H1 (cell line): ENCODE results near the gene MASTL. TPM values are rescaled to one million over a fixed set of nuclear protein-coding genes. Genes with fewer than 3 reads are reported as not detected.

Experiments
- CTCF ChIA-PET: fragments of 300-600 bp; sonication (Branson Sonifier 250); formaldehyde crosslinking; loops from one replicate; lab custom pipeline; 2021; ENCODE audit not compliant: partially characterized antibody; lab: Charles Lee
- POLR2A ChIA-PET: fragments of 300-600 bp; sonication (Branson Sonifier 250); formaldehyde crosslinking; loops from one replicate; lab custom pipeline; 2021; ENCODE audit warnings: inconsistent platforms; ENCODE audit not compliant: partially characterized antibody; lab: Charles Lee
- DNase-seq, 2 experiments: peaks; one replicate each; pipeline versions ENCODE4 v3.0.0 to v3.0.0-alpha.2; 2010 to 2022; ENCODE audit warnings: low spot score in 2 of 2, low read depth in 1 of 2, mixed read lengths in 1 of 2
- FAIRE-seq: peaks from 2 replicates; lab custom pipeline; 2011; peaks lifted over from hg19 to GRCh38; lab: Jason Lieb, UNC
- H2AFZ ChIP-seq: 2 replicates; pipeline ENCODE4 v1.8.1; 2012; ENCODE audit warnings: low read length, inconsistent platforms
- H2AK5ac ChIP-seq: 2 replicates; pipeline ENCODE4 v1.6.1; 2013; ENCODE audit warnings: low read depth, low read length
- H2BK120ac ChIP-seq: replicated peaks from 2 replicates; pipeline ENCODE3; 2013; ENCODE audit warnings: low read depth, low read length, inconsistent platforms
- H2BK12ac ChIP-seq: 2 replicates; pipeline ENCODE4 v1.6.1; 2013; ENCODE audit warnings: low read depth, low read length
- H2BK15ac ChIP-seq: 2 replicates; pipeline ENCODE4 v1.6.1; 2013; ENCODE audit warnings: low read length
- H2BK20ac ChIP-seq: 2 replicates; pipeline ENCODE4 v1.6.1; 2013; ENCODE audit warnings: low read length
- H2BK5ac ChIP-seq: 2 replicates; pipeline ENCODE4 v1.6.1; 2013; ENCODE audit warnings: low read depth, low read length
- H3K14ac ChIP-seq: 2 replicates; pipeline ENCODE4 v1.6.1; 2013; ENCODE audit warnings: inconsistent platforms; ENCODE audit not compliant: insufficient read length
- H3K18ac ChIP-seq: 2 replicates; pipeline ENCODE4 v1.6.1; 2013; ENCODE audit warnings: low read length; ENCODE audit errors: extremely low read depth
- H3K23ac ChIP-seq: 2 replicates; pipeline ENCODE4 v1.6.1; 2013; ENCODE audit warnings: inconsistent platforms; ENCODE audit not compliant: insufficient read length
- H3K23me2 ChIP-seq: 2 replicates; pipeline ENCODE4 v1.6.1; 2013; ENCODE audit warnings: low read depth, low read length
- H3K27ac ChIP-seq: 2 replicates; pipeline ENCODE4 v1.6.1; 2011; ENCODE audit warnings: low read depth, low read length, inconsistent platforms
- H3K27me3 ChIP-seq, 4 experiments: replicated peaks in 1 of 4; 1 replicate in 1 of 4; 2 replicates in 3 of 4; pipeline versions ENCODE4 v1.6.1 to v1.8.1; 2011 to 2013; ENCODE audit warnings: low read length in 3 of 4, mild to moderate bottlenecking in 3 of 4, inconsistent platforms in 2 of 4, mixed read lengths in 2 of 4, moderate library complexity in 1 of 4; ENCODE audit not compliant: control insufficient read depth in 3 of 4, insufficient read depth in 3 of 4; ENCODE audit errors: extremely low read depth in 1 of 4
- H3K36me3 ChIP-seq, 4 experiments: 2 replicates each; pipeline versions ENCODE4 v1.6.1 to v1.8.1; 2011 to 2013; ENCODE audit warnings: mild to moderate bottlenecking in 4 of 4, low read length in 3 of 4, moderate library complexity in 2 of 4, control low read depth in 1 of 4, inconsistent platforms in 1 of 4; ENCODE audit not compliant: insufficient read depth in 4 of 4, control insufficient read depth in 2 of 4
- H3K4ac ChIP-seq: replicated peaks from 2 replicates; pipeline ENCODE3; 2013; ENCODE audit warnings: low read length, low read depth, mixed read lengths, inconsistent platforms; ENCODE audit not compliant: insufficient read length
- H3K4me1 ChIP-seq, 4 experiments: replicated peaks in 1 of 4; 1 replicate in 1 of 4; 2 replicates in 3 of 4; pipeline versions ENCODE4 v1.6.1 to v1.8.1; 2011 to 2013; ENCODE audit warnings: low read length in 3 of 4, inconsistent platforms in 2 of 4, mixed read lengths in 1 of 4; ENCODE audit not compliant: insufficient read depth in 4 of 4, control insufficient read depth in 3 of 4
- H3K4me2 ChIP-seq, 2 experiments: 2 replicates each; pipeline versions ENCODE4 v1.6.1 to v1.8.1; 2011 to 2013; ENCODE audit warnings: low read depth in 2 of 2, low read length in 2 of 2, control low read depth in 1 of 2, inconsistent platforms in 1 of 2, mild to moderate bottlenecking in 1 of 2; ENCODE audit not compliant: insufficient read depth in 1 of 2
- H3K4me3 ChIP-seq, 4 experiments: fragments of 200-600, 300-600 bp in 1 of 4; sonication (generic), shearing (Covaris generic), sonication (Bioruptor Twin) in 1 of 4; 2 replicates each; pipeline versions ENCODE4 v1.5.1 to v1.8.1; 2011 to 2016; ENCODE audit warnings: low read length in 4 of 4, low read depth in 3 of 4, control low read depth in 2 of 4, inconsistent platforms in 2 of 4, mild to moderate bottlenecking in 2 of 4, mixed read lengths in 1 of 4, moderate library complexity in 1 of 4; ENCODE audit not compliant: insufficient read depth in 2 of 4; ENCODE audit errors: extremely low read depth in 1 of 4
- H3K56ac ChIP-seq: replicated peaks from 2 replicates; pipeline ENCODE3; 2013; ENCODE audit warnings: low read depth, mild to moderate bottlenecking, mixed read lengths, low read length, inconsistent platforms; ENCODE audit not compliant: insufficient read length
- H3K79me1 ChIP-seq: 2 replicates; pipeline ENCODE4 v1.6.1; 2013; ENCODE audit warnings: low read depth, low read length, control low read depth
- H3K79me2 ChIP-seq, 2 experiments: 2 replicates each; pipeline versions ENCODE4 v1.6.1 to v1.8.1; 2012 to 2013; ENCODE audit warnings: low read length in 2 of 2, mild to moderate bottlenecking in 2 of 2, inconsistent platforms in 1 of 2; ENCODE audit not compliant: insufficient read depth in 2 of 2, control insufficient read depth in 1 of 2
- H3K9ac ChIP-seq, 4 experiments: replicated peaks in 1 of 4; 1 replicate in 1 of 4; 2 replicates in 3 of 4; pipeline versions ENCODE4 v1.6.1 to v1.8.1; 2011 to 2013; ENCODE audit warnings: low read depth in 3 of 4, low read length in 3 of 4, control low read depth in 2 of 4, mild to moderate bottlenecking in 2 of 4, moderate library complexity in 2 of 4, inconsistent platforms in 1 of 4; ENCODE audit errors: extremely low read depth in 1 of 4
- H3K9me3 ChIP-seq, 2 experiments: 2 replicates each; pipeline versions ENCODE4 v1.6.1 to v1.8.1; 2012 to 2013; ENCODE audit warnings: mild to moderate bottlenecking in 2 of 2, moderate library complexity in 2 of 2, control low read depth in 1 of 2, inconsistent platforms in 1 of 2, low read depth in 1 of 2, low read length in 1 of 2, mixed read lengths in 1 of 2; ENCODE audit not compliant: insufficient read depth in 2 of 2
- H4K20me1 ChIP-seq, 2 experiments: replicated peaks in 1 of 2; 2 replicates each; pipeline versions ENCODE3 to v1.8.1; 2011 to 2013; ENCODE audit warnings: inconsistent platforms in 2 of 2, low read length in 2 of 2, mild to moderate bottlenecking in 1 of 2; ENCODE audit not compliant: insufficient read depth in 2 of 2, control insufficient read depth in 1 of 2
- H4K5ac ChIP-seq: 2 replicates; pipeline ENCODE4 v1.6.1; 2013; ENCODE audit warnings: low read length, low read depth, mixed read lengths, inconsistent platforms; ENCODE audit not compliant: insufficient read length
- H4K8ac ChIP-seq: 2 replicates; pipeline ENCODE4 v1.8.0; 2013; ENCODE audit warnings: mild to moderate bottlenecking, moderate library complexity, low read length, inconsistent platforms; ENCODE audit not compliant: insufficient read depth; ENCODE audit errors: extremely low read depth
- H4K91ac ChIP-seq: replicated peaks from 2 replicates; pipeline ENCODE3; 2013; ENCODE audit warnings: low read length, mixed read lengths, inconsistent platforms; ENCODE audit not compliant: insufficient read length
- CHD2 ChIP-seq: IDR thresholded peaks from 2 replicates; pipeline ENCODE4 v1.6.1; 2012; ENCODE audit warnings: low read length, improper control_type of control experiment
- CREB1 ChIP-seq: IDR thresholded peaks from 2 replicates; pipeline ENCODE4 v1.6.1; 2012; ENCODE audit warnings: inconsistent platforms
- CTBP2 ChIP-seq: IDR thresholded peaks from 2 replicates; pipeline ENCODE4 v1.7.0; 2011; ENCODE audit warnings: borderline replicate concordance, mild to moderate bottlenecking, moderate library complexity, mixed read lengths, low read length; ENCODE audit not compliant: insufficient read depth, insufficient read length
- EP300 ChIP-seq, 2 experiments: IDR thresholded peaks; 1 replicate in 1 of 2; 2 replicates in 1 of 2; pipeline ENCODE4 v1.6.1; 2011 to 2012; ENCODE audit warnings: low read depth in 2 of 2, low read length in 2 of 2, mild to moderate bottlenecking in 2 of 2, borderline replicate concordance in 1 of 2, inconsistent platforms in 1 of 2, moderate library complexity in 1 of 2
- FOSL1 ChIP-seq: IDR thresholded peaks from 2 replicates; pipeline ENCODE4 v1.6.1; 2011; ENCODE audit warnings: mild to moderate bottlenecking, low read depth, low read length, moderate library complexity; ENCODE audit not compliant: insufficient read depth
- NRF1 ChIP-seq: IDR thresholded peaks from 2 replicates; pipeline ENCODE4 v1.6.1; 2011; ENCODE audit warnings: mild to moderate bottlenecking, low read depth, low read length, improper control_type of control experiment
- RNF2 ChIP-seq: fragments of 200-900, 300-1000 bp; sonication (generic); IDR thresholded peaks from 2 replicates; pipeline ENCODE4 v1.7.1; 2016; ENCODE audit warnings: borderline replicate concordance, low read depth, mild to moderate bottlenecking, antibody characterized with exemption, low read length; ENCODE audit not compliant: poor library complexity, severe bottlenecking; ENCODE audit errors: missing control alignments
- SAP30 ChIP-seq: fragments of 300-600 bp; sonication (generic); IDR thresholded peaks from 2 replicates; pipeline ENCODE4 v1.7.1; 2012; ENCODE audit warnings: low read length, moderate library complexity, mild to moderate bottlenecking, inconsistent platforms; ENCODE audit not compliant: insufficient read depth, insufficient replicate concordance
- SP1 ChIP-seq: IDR thresholded peaks from 2 replicates; pipeline ENCODE4 v1.6.1; 2011; ENCODE audit warnings: low read depth, low read length
- SUZ12 ChIP-seq: fragments of 200-600 bp; sonication (generic); IDR thresholded peaks from 2 replicates; pipeline ENCODE4 v1.6.1; 2012; ENCODE audit warnings: mild to moderate bottlenecking, inconsistent platforms, low read length, moderate library complexity, mixed read lengths
- TAF1 ChIP-seq: IDR thresholded peaks from 2 replicates; pipeline ENCODE4 v1.6.1; 2011; ENCODE audit warnings: mild to moderate bottlenecking, low read depth, low read length
- TAF7 ChIP-seq: optimal IDR thresholded peaks from 2 replicates; pipeline ENCODE3; 2011; ENCODE audit warnings: low read depth, mild to moderate bottlenecking, inconsistent platforms, low read length, moderate library complexity, borderline replicate concordance
- TCF12 ChIP-seq: IDR thresholded peaks from 2 replicates; pipeline ENCODE4 v1.6.1; 2011; ENCODE audit warnings: low read depth, mild to moderate bottlenecking, low read length
- WGBS, 2 experiments: shearing (Covaris generic) in 1 of 2; methylation state at CpG; one replicate each; pipeline versions ENCODE4 v1.1.6 to v1.1.7; 2013 to 2015; ENCODE audit warnings: low lambda C conversion rate in 2 of 2, mixed read lengths in 2 of 2, inconsistent platforms in 1 of 2, low coverage in 1 of 2, missing lambda C conversion rate in 1 of 2; ENCODE audit not compliant: insufficient replicate concordance in 2 of 2, insufficient coverage in 1 of 2, insufficient read length in 1 of 2; ENCODE audit errors: extremely low coverage in 1 of 2, missing lambda C conversion rate in 1 of 2; 5-methylcytosine and 5-hydroxymethylcytosine counted together
- polyA plus RNA-seq, 7 experiments: library from polyadenylated mRNA; depleted of rRNA in 3 of 7; stranded (reverse) in 5 of 7; unstranded in 2 of 7; fragments of >200 nt in 5 of 7; fragments of 200-250 nt in 2 of 7; gene quantifications; 1 replicate in 5 of 7; 2 replicates in 1 of 7; 4 replicates in 1 of 7; pipeline versions ENCODE4 v1.2.1 to v1.2.3, GENCODE V29; 2011 to 2013; ENCODE audit warnings: missing spikeins in 2 of 7, mixed read lengths in 2 of 7
- total RNA-seq: library from RNA; stranded (reverse); fragmentation: NEBNext Ultra II Directional; extraction: Animal tissue kit (Norgen Biotek cat#: 25700); gene quantifications from 2 replicates; pipeline ENCODE4 v1.2.1, GENCODE V29; 2021

The MASTL gene
- total and polyA plus RNA-seq, 2 of the 8 experiments (the other 6 are each of a cell fraction or from before 2014, with no cell fraction given) = 14.9 to 42.5 TPM

DNA sequence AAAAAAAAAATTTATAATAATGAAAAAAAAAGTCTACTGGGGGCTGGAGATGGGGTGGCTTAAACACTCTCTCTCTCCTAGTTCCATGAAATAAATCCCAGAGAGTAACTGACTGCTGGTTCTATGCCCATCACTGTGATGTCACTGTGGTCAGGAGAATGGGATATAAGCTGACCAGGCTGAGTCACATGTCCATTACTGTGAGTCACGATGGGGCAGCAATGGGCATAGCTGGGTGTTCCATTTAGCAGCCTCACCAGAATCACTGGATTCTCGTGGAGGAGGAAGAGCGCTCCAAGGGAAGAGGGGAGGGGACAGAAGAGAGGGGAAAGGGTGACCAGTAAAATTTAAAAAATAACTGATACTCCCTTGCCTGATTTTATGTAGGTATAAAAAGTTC lies 37.1 kb downstream of the MASTL start:
- Histone ChIP-seq H2BK20ac (no peak overlapping the region), H3K4me2 (no peak overlapping the region), H3K9ac (no peak overlapping the region), H3K4me1 (no peaks in the 10 kb centered on the region), H2BK12ac (no peak overlapping the region), H3K36me3 (peaks cover 0 to 1% (median under 1%) of the 10 kb centered on the region in 4 experiments; a peak in 2 of 8 replicates), H4K8ac (no peak overlapping the region), H3K18ac (no peak overlapping the region), H3K27ac (no peak overlapping the region), H3K23me2 (no peaks in the 10 kb centered on the region; the same call in 1 of the 2 replicates), H3K79me1 (no peaks in the 10 kb centered on the region), H2BK15ac (no peak overlapping the region), H4K91ac (no peak overlapping the region)
- ChIA-PET POLR2A (no interaction called here), CTCF (no interaction called here)
- DNase-seq = no peak
- TF ChIP-seq TCF12 (no peak), CTBP2 (no peak), RNF2 (no peak), NRF1 (no peak), SAP30 (no peak), CHD2 (no peak), TAF7 (no peak), SP1 (no peak), EP300 (IDR thresholded peaks at IDR 0.05; ENCODE audit: borderline replicate concordance in 1 of 2, low read depth in 2 of 2, low read length in 2 of 2) (no peak), CREB1 (no peak), TAF1 (no peak), SUZ12 (no peak), FOSL1 (no peak)
- TF ChIP-seq, all 59 proteins: peak for 0
- H3K56ac ChIP-seq = no peak overlapping the region
- no peaks in the 10 kb centered on the region for H4K20me1 ChIP-seq
- no peak overlapping the region for H4K5ac ChIP-seq
- H3K27me3 ChIP-seq = no peaks in the 10 kb centered on the region
- no peak overlapping the region for H2AFZ ChIP-seq
- no peaks in the 10 kb centered on the region for H3K9me3 ChIP-seq
- 93% methylated on average over 3 of the region's 3 CpGs; no CpG with 5 or more reads in 1 of the 2 experiments for WGBS, 2 experiments
- no peak overlapping the region for H3K4ac ChIP-seq
- FAIRE-seq = no peak
- H2BK120ac ChIP-seq = no peak overlapping the region
- H3K14ac ChIP-seq = no peak overlapping the region
- H3K4me3 ChIP-seq = no peak overlapping the region
- H3K79me2 ChIP-seq = no peaks in the 10 kb centered on the region
- no peak overlapping the region for H3K23ac ChIP-seq
- no peak overlapping the region for H2BK5ac ChIP-seq
- no peak overlapping the region for H2AK5ac ChIP-seq
